HCT116 (cell line): ENCODE measurements around the gene AMD1. TPM values are rescaled to one million over a fixed set of nuclear protein-coding genes. Genes with fewer than 3 reads are reported as not detected.
A peak's percentile ranks its signal among the peaks of the same experiment; 100 is the strongest.

Experiments used
- ATAC-seq: fragments of 200-7000 bp; cut with Tn5 transposase; 2 replicates; pipeline ENCODE4 v1.9.1; 2020; ENCODE audit warnings: mild to moderate bottlenecking, moderate library complexity
- BruUV-seq: library from RNA; stranded (reverse); fragments of 400-500 nt; replicated peaks from 2 replicates; lab custom pipeline; 2021; lab: Mats Ljungman, UMichigan
- CTCF ChIA-PET: fragments of 300-600 bp; sonication (Branson Sonifier 250); formaldehyde crosslinking; loops from one replicate; lab custom pipeline; 2021; ENCODE audit warnings: antibody characterized with exemption; lab: Charles Lee
- POLR2A ChIA-PET: fragments of 300-600, 350-600 bp; sonication (Branson Sonifier 250); formaldehyde crosslinking; loops from one replicate; lab custom pipeline; 2021; ENCODE audit warnings: antibody characterized with exemption; lab: Charles Lee
- RAD21 ChIA-PET, 2 experiments: fragments of 300-600 bp; sonication (Branson Sonifier 250); formaldehyde crosslinking; loops; one replicate each; lab custom pipeline; 2023; ENCODE audit warnings: low total read pairs in 2 of 2; ENCODE audit not compliant: uncharacterized antibody in 2 of 2, unreplicated experiment in 2 of 2, low non-redundant PET in 1 of 2; lab: Charles Lee
- DNase-seq: peaks from one replicate; pipeline ENCODE4 v3.0.0-alpha.2; 2010; ENCODE audit warnings: low read depth, low spot score
- H2AFZ ChIP-seq: fragments of 200-600 bp; shearing (Covaris generic), sonication (generic); 2 replicates; pipeline ENCODE4 v1.6.1; 2017; ENCODE audit warnings: low read depth, mixed run types, mixed read lengths, antibody characterized with exemption, low read length; ENCODE audit not compliant: poor library complexity, severe bottlenecking
- H3K27ac ChIP-seq: 2 replicates; pipeline ENCODE4 v1.5.1; 2012; ENCODE audit warnings: low read depth, low read length
- H3K27me3 ChIP-seq: fragments of 200-600 bp; sonication (generic); 2 replicates; pipeline ENCODE4 v1.6.1; 2016; ENCODE audit warnings: mixed run types, low read length, mixed read lengths; ENCODE audit not compliant: insufficient read depth
- H3K36me3 ChIP-seq, 2 experiments: fragments of 200-500 bp in 1 of 2; fragments of 200-600 bp in 1 of 2; sonication (Bioruptor generic) in 1 of 2; sonication (generic) in 1 of 2; 2 replicates each; pipeline versions ENCODE4 v1.5.1 to v1.6.1; 2014 to 2016; ENCODE audit warnings: low read length in 2 of 2, inconsistent platforms in 1 of 2, mixed read lengths in 1 of 2, mixed run types in 1 of 2; ENCODE audit not compliant: insufficient read depth in 2 of 2, control insufficient read depth in 1 of 2
- H3K4me1 ChIP-seq, 2 experiments: fragments of 200-600 bp in 1 of 2; sonication (generic) in 1 of 2; 2 replicates each; pipeline versions ENCODE4 v1.5.1 to v1.6.1; 2012 to 2017; ENCODE audit warnings: low read length in 2 of 2, inconsistent platforms in 1 of 2, mild to moderate bottlenecking in 1 of 2, mixed read lengths in 1 of 2, mixed run types in 1 of 2, moderate library complexity in 1 of 2; ENCODE audit not compliant: insufficient read depth in 2 of 2, control insufficient read depth in 1 of 2
- H3K4me2 ChIP-seq: fragments of 200-600 bp; sonication (generic); 2 replicates; pipeline ENCODE4 v1.6.1; 2017; ENCODE audit warnings: mixed run types, low read length, mixed read lengths
- H3K4me3 ChIP-seq, 2 experiments: fragments of 200-600 bp in 1 of 2; sonication (generic) in 1 of 2; replicated peaks in 1 of 2; 2 replicates each; pipeline ENCODE4 v1.5.1; 2011 to 2016; ENCODE audit warnings: low read length in 2 of 2, control low read depth in 1 of 2, low read depth in 1 of 2, mild to moderate bottlenecking in 1 of 2, mixed read lengths in 1 of 2, mixed run types in 1 of 2
- H3K79me2 ChIP-seq: fragments of 200-600 bp; sonication (generic); 2 replicates; pipeline ENCODE4 v1.6.1; 2017; ENCODE audit warnings: mild to moderate bottlenecking, mixed run types, low read length, moderate library complexity, mixed read lengths; ENCODE audit not compliant: insufficient read depth
- H3K9ac ChIP-seq: fragments of 200-600 bp; sonication (generic); 2 replicates; pipeline ENCODE4 v1.6.1; 2016; ENCODE audit warnings: low read length, mixed read lengths
- H3K9me2 ChIP-seq: fragments of 200-600 bp; sonication (generic), shearing (Covaris generic); 2 replicates; pipeline ENCODE4 v1.6.1; 2017; ENCODE audit warnings: mixed run types, mild to moderate bottlenecking, moderate library complexity; ENCODE audit not compliant: insufficient read depth
- H3K9me3 ChIP-seq, 2 experiments: fragments of 200-500 bp in 1 of 2; fragments of 200-600 bp in 1 of 2; sonication (Bioruptor generic) in 1 of 2; sonication (generic) in 1 of 2; 2 replicates each; pipeline ENCODE4 v1.6.1; 2014 to 2017; ENCODE audit warnings: low read length in 2 of 2, mixed read lengths in 2 of 2, inconsistent platforms in 1 of 2, low read depth in 1 of 2, mild to moderate bottlenecking in 1 of 2, mixed run types in 1 of 2, moderate library complexity in 1 of 2; ENCODE audit not compliant: control insufficient read depth in 1 of 2, insufficient read depth in 1 of 2
- H4K20me1 ChIP-seq: fragments of 200-600 bp; sonication (generic), shearing (Covaris generic); 2 replicates; pipeline ENCODE4 v1.6.1; 2017; ENCODE audit warnings: mixed run types, mild to moderate bottlenecking, moderate library complexity; ENCODE audit not compliant: insufficient read depth
- CTCF ChIP-seq, 3 experiments: fragments of 200-600 bp in 1 of 3; sonication (generic) in 1 of 3; IDR thresholded peaks in 2 of 3; conservative IDR thresholded peaks in 1 of 3; 2 replicates each; pipeline ENCODE4 v1.5.1; 2012 to 2017; ENCODE audit warnings: low read depth in 2 of 3, low read length in 2 of 3, antibody characterized with exemption in 1 of 3, borderline replicate concordance in 1 of 3, control low read depth in 1 of 3, mild to moderate bottlenecking in 1 of 3, mixed read lengths in 1 of 3, mixed run types in 1 of 3, moderate library complexity in 1 of 3; ENCODE audit not compliant: insufficient read depth in 1 of 3
- EGR1 ChIP-seq: IDR thresholded peaks from 2 replicates; pipeline ENCODE4 v1.6.1; 2012; ENCODE audit warnings: low read depth
- ELF1 ChIP-seq: IDR thresholded peaks from 2 replicates; pipeline ENCODE4 v1.6.1; 2012; ENCODE audit warnings: low read depth, borderline replicate concordance
- EZH2phosphoT487 ChIP-seq: fragments of 200-600 bp; IDR thresholded peaks from 2 replicates; pipeline ENCODE4 v1.6.1; 2018; ENCODE audit warnings: antibody characterized with exemption, borderline replicate concordance
- POLR2A ChIP-seq: IDR thresholded peaks from 2 replicates; pipeline ENCODE4 v1.7.0; 2011; ENCODE audit warnings: borderline replicate concordance; ENCODE audit not compliant: insufficient read depth, insufficient read length; ENCODE audit errors: extremely low read depth
- RAD21 ChIP-seq: IDR thresholded peaks from 2 replicates; pipeline ENCODE4 v1.6.1; 2012; ENCODE audit warnings: low read depth, mild to moderate bottlenecking
- REST ChIP-seq: IDR thresholded peaks from 2 replicates; pipeline ENCODE4 v1.6.1; 2012; ENCODE audit warnings: low read depth
- SRF ChIP-seq: IDR thresholded peaks from 2 replicates; pipeline ENCODE4 v1.6.1; 2012; ENCODE audit warnings: low read depth
- ZFX ChIP-seq: fragments of 450-650 bp; IDR thresholded peaks from 2 replicates; pipeline ENCODE4 v1.6.1; 2017
- intact Hi-C: fragments of 100-400 bp; cut with micrococcal nuclease; formaldehyde crosslinking; loops from 2 replicates; pipeline ENCODE4 v1.10.0; 2022
- total RNA-seq: library from RNA; stranded (reverse); gene quantifications from one replicate; pipeline ENCODE4 v1.2.1, GENCODE V29; 2021; ENCODE audit not compliant: unreplicated experiment

AMD1 gene
- total RNA-seq, 1 experiment from 2014 or later, result 71.4 TPM

- DNase-seq (no peak), ATAC-seq (no peak)
- no TSS peak for BruUV-seq
- Histone ChIP-seq H3K9ac (no peak overlapping the region), H3K27me3 (no peaks in the 10 kb centered on the region), H3K4me3 (no peak overlapping the region), H2AFZ (no peak overlapping the region), H3K4me2 (peak overlapping the region; percentile 3; the same call in 1 of the 2 replicates), H4K20me1 (peaks cover 76% of the 10 kb centered on the region), H3K4me1 (peaks cover 14 to 47% of the 10 kb centered on the region in 2 experiments), H3K36me3 (peaks cover 0 to 5% of the 10 kb centered on the region in 2 experiments; a peak in 1 of 4 replicates), H3K9me2 (no peaks in the 10 kb centered on the region), H3K27ac (no peak overlapping the region), H3K9me3 (no peaks in the 10 kb centered on the region), H3K79me2 (peaks cover 94% of the 10 kb centered on the region)
- RAD21 ChIA-PET, result interaction anchor here in 1 of 2 experiments (0.6 kb wide), 1 partner anchor 17 kb away, joined by 3 read pairs; no protein-coding TSS in a partner anchor
- intact Hi-C loops, result loop anchor here (5.0 kb wide), 2 partner anchors 177 to 352 kb away; no protein-coding TSS in a partner anchor
- POLR2A ChIA-PET, result interaction anchor here (0.7 kb wide), 1 partner anchor 350 kb away, joined by 3 read pairs; no protein-coding TSS in a partner anchor
- CTCF ChIA-PET, result interaction anchor here (1.1 to 1.9 kb wide), 2 partner anchors 9 to 197 kb away, joined by 3 to 8 read pairs; no protein-coding TSS in a partner anchor
- TF ChIP-seq EZH2phosphoT487, result no peak
- TF ChIP-seq CTCF (IDR thresholded peaks at IDR 0.05 in 2 of 3, conservative IDR thresholded peaks at IDR 0.05 in 1 of 3; ENCODE audit: borderline replicate concordance in 1 of 3, insufficient read depth in 1 of 3, low read depth in 2 of 3, low read length in 2 of 3), result peak; percentile 16 to 52 (median 41); a peak in 3 of 6 replicates
- peak; percentile 38; the same call in 1 of the 2 replicates for TF ChIP-seq RAD21
- no peak for TF ChIP-seq SRF
These were observed 4.4 kb downstream of the AMD1 start for GRCh38 chr6:110878751-110879522.

DNA sequence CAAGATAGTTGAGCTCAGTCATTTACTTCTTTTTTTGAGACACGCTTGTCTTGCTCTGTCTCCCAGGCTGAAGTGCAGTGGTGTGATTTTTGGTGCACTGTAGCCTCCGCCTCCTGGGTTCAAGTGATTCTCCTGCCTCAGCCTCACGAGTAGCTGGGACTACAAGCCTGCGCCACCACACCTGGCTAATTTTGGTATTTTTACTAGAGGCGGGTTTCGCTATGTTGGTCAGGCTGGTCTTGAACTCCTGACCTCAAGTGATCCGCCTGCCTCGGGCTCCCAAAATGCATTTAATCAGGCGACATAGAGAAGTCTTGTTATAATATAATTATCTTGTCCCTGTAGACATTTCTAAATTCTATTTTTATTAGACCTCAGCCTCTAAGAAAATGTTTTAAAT is 6.1 kb downstream of the AMD1 start:
- ATAC-seq (no peak), DNase-seq (no peak)
- Histone ChIP-seq H3K27ac (no peak overlapping the region), H3K4me2 (no peak overlapping the region), H3K9me3 (no peaks in the 10 kb centered on the region), H3K36me3 (peaks cover 0 to 7% of the 10 kb centered on the region in 2 experiments; a peak in 1 of 4 replicates), H4K20me1 (peaks cover 91% of the 10 kb centered on the region), H2AFZ (no peak overlapping the region), H3K4me1 (peaks cover 14 to 52% of the 10 kb centered on the region in 2 experiments), H3K9ac (no peak overlapping the region), H3K4me3 (no peak overlapping the region), H3K79me2 (peaks cover 100% of the 10 kb centered on the region), H3K27me3 (no peaks in the 10 kb centered on the region), H3K9me2 (no peaks in the 10 kb centered on the region)
- CTCF ChIA-PET, result no interaction called here
- POLR2A ChIA-PET, result no interaction called here
- RAD21 ChIA-PET, result no interaction called here
- BruUV-seq, result no TSS peak
- TF ChIP-seq REST (no peak), ELF1 (no peak), EGR1 (no peak), EZH2phosphoT487 (no peak), ZFX (no peak), RAD21 (no peak), CTCF (IDR thresholded peaks at IDR 0.05 in 2 of 3, conservative IDR thresholded peaks at IDR 0.05 in 1 of 3; ENCODE audit: borderline replicate concordance in 1 of 3, insufficient read depth in 1 of 3, low read depth in 2 of 3, low read length in 2 of 3) (no peak), POLR2A (no peak)
- intact Hi-C loops, result no loop called here
